Body of pancreas (tissue), 4 donors: Measurements from ENCODE around the gene GOLGA8Q.
"Not testable (repeated sequence)": the region's sequence is repeated elsewhere in the genome, so short reads cannot be mapped to it uniquely, and the experiment has no call there.

Source experiments
- CTCF ChIP-seq, 7 experiments: fragments of 450-650 bp in 4 of 7; fragments of 200-600 bp in 3 of 7; sonication (generic) in 3 of 7; IDR thresholded peaks; one replicate each; pipeline ENCODE4 v1.5.1; 2016 to 2019; ENCODE audit warnings: antibody characterized with exemption in 7 of 7
- POLR2A ChIP-seq, 3 donors: fragments of 450-650 bp; IDR thresholded peaks; one replicate each; pipeline ENCODE4 v1.6.1; 2016; ENCODE audit warnings: antibody characterized with exemption in 3 of 3, mild to moderate bottlenecking in 2 of 3

- not testable (repeated sequence) for TF ChIP-seq POLR2A, CTCF (IDR thresholded peaks at IDR 0.05)
These were observed 21.2 kb downstream of the GOLGA8Q start for GRCh38 chr15:30573012-30573491.
